ENCODE data around the gene LAMA3. TPM values are rescaled to one million over a fixed set of nuclear protein-coding genes. Genes with fewer than 3 reads are reported as not detected.

Gene LAMA3
- total and polyA plus RNA-seq, 10 of the 15 experiments (the other 5 are each of a cell fraction or from before 2014, with no cell fraction given) = 0.37 to 6.5 (median 5.4) TPM

- Histone ChIP-seq H3K9me3 (replicated peaks; ENCODE audit: control insufficient read depth, insufficient read depth, low read length) (no peaks in the 10 kb centered on the region), H3K9ac (ENCODE audit: control insufficient read depth, insufficient read depth, low read length) (no peak overlapping the region), H3K79me2 (ENCODE audit: control insufficient read depth, insufficient read depth, low read length) (no peaks in the 10 kb centered on the region), H3K4me2 (ENCODE audit: control insufficient read depth, insufficient read depth) (no peak overlapping the region), H3K27ac (ENCODE audit: control insufficient read depth, insufficient read depth) (no peak overlapping the region), H4K20me1 (ENCODE audit: control insufficient read depth, insufficient read depth) (no peaks in the 10 kb centered on the region), H3K4me1 (ENCODE audit: control insufficient read depth, insufficient read depth, low read length) (no peaks in the 10 kb centered on the region), H3K36me3 (ENCODE audit: control insufficient read depth in 2 of 2, insufficient read depth in 2 of 2, low read length in 1 of 2) (no peaks in the 10 kb centered on the region), H2AFZ (ENCODE audit: control insufficient read depth, low read depth, low read length) (no peak overlapping the region), H3K4me3 (no peak overlapping the region), H3K27me3 (replicated peaks in 1 of 2; ENCODE audit: control insufficient read depth in 2 of 2, insufficient read depth in 2 of 2, low read length in 1 of 2) (no peaks in the 10 kb centered on the region)
- no peak for DNase-seq (ENCODE audit: low read depth, low spot score)
- ATAC-seq = no peak
- in situ Hi-C loops (cut with MboI) = no loop called here
- ChIA-PET RAD21 (ENCODE audit: unreplicated experiment) (no interaction called here), SMC1A (ENCODE audit: uncharacterized antibody, unreplicated experiment) (interaction anchor here (1.6 to 2.1 kb wide), 2 partner anchors 10 to 12 kb away, joined by 3 to 7 read pairs; no protein-coding TSS in a partner anchor), CTCF (no interaction called here), POLR2A (no interaction called here)
- WGBS (ENCODE audit: insufficient coverage, insufficient replicate concordance, low lambda C conversion rate, missing lambda C conversion rate) = 48% methylated on average over 2 of the region's 2 CpGs
- no peak for FAIRE-seq
- intact Hi-C loops (cut with micrococcal nuclease; ENCODE audit: unreplicated experiment) = no loop called here
- TF ChIP-seq CHD4 (IDR thresholded peaks at IDR 0.05) = no peak
- no peak for TF ChIP-seq WRNIP1 (IDR thresholded peaks at IDR 0.05; ENCODE audit: borderline replicate concordance, low read depth, low read length)
- no peak for TF ChIP-seq IRF4 (IDR thresholded peaks at IDR 0.05; ENCODE audit: low read depth, low read length)
- no peak for TF ChIP-seq ZBTB4 (CRISPR knock-in tag; IDR thresholded peaks at IDR 0.05)
- TF ChIP-seq BCLAF1 (IDR thresholded peaks at IDR 0.05) = no peak
- TF ChIP-seq EP300 (IDR thresholded peaks at IDR 0.05; ENCODE audit: borderline replicate concordance in 1 of 2, control insufficient read depth in 1 of 2, low read depth in 2 of 2, low read length in 2 of 2) = no peak
- no peak for TF ChIP-seq STAT1 (conservative IDR thresholded peaks at IDR 0.05)
- no peak for TF ChIP-seq IKZF2 (IDR thresholded peaks at IDR 0.05)
- no TSS peak for BruUV-seq (replicated peaks)
Measured at GRCh38 chr18:23880931-23881617, 191.8 kb downstream of the LAMA3 start.

Measured in GM12878 (cell line).